ENCODE data around the gene SLIT1.

GRCh38 chr10:97032624-97033023 is 153.1 kb downstream of the SLIT1 start:
- TF ChIP-seq CTCF (IDR thresholded peaks at IDR 0.05) (no peak), POLR2A (IDR thresholded peaks at IDR 0.05) (no peak)

Data from thyroid gland (tissue), 4 donors.